ENCODE results near the gene INTS14. TPM values are rescaled to one million over a fixed set of nuclear protein-coding genes. Genes with fewer than 3 reads are reported as not detected.

INTS14 gene
- total RNA-seq, 1 experiment from 2014 or later: 38.2 TPM

DNA sequence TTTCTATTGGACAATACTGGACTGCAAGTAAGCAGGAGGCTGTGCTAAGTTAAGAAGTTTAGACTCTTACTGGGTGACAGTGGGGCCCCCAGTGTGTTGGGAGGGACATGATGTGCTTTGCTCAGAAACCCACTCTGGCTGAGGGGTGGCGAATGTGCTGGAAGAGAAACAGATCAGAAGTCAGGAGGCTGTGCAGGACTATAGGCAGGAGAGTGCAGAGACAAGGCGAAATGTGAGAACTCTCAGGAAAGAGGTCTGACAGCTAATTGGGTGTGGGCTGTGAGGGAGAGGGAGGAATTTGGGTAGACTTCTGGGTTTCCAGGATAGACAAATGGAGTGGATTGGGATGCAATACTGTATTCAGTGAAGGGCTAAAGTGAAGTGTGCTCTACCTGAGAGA is 22.8 kb upstream of the INTS14 start:
- no peaks in the 10 kb centered on the region for H3K4me1 Mint-ChIP-seq (ENCODE audit: low read depth, unreplicated experiment)
- no peaks in the 10 kb centered on the region for H3K9me3 Mint-ChIP-seq (ENCODE audit: unreplicated experiment)
- ChIA-PET POLR2A (no interaction called here), CTCF (no interaction called here)
- no peaks in the 10 kb centered on the region for H3K27me3 Mint-ChIP-seq (ENCODE audit: insufficient read depth, unreplicated experiment)
- H3K4me1 ChIP-seq: 0 out of 2 replicates have a peak, but pooled peaks cover 7% of the 10 kb centered on the region
- intact Hi-C loops (cut with micrococcal nuclease; ENCODE audit: unreplicated experiment): no loop called here
- no peak overlapping the region for H3K27ac Mint-ChIP-seq (ENCODE audit: unreplicated experiment)
- H3K9me3 ChIP-seq: no peaks in the 10 kb centered on the region
- peaks cover 9% of the 10 kb centered on the region for H3K36me3 Mint-ChIP-seq (ENCODE audit: insufficient read depth, unreplicated experiment)
- H3K27me3 ChIP-seq (replicated peaks; ENCODE audit: control insufficient read depth, insufficient read depth, low read length): no peaks in the 10 kb centered on the region
- no peak overlapping the region for H3K4me3 ChIP-seq (ENCODE audit: low read depth, low read length)
- H3K36me3 ChIP-seq (ENCODE audit: control insufficient read depth, insufficient read depth, low read length): no peaks in the 10 kb centered on the region
- H3K4me3 Mint-ChIP-seq (ENCODE audit: unreplicated experiment): no peak overlapping the region
- no TSS peak for BruUV-seq (replicated peaks)
- DNase-seq: no peak
- TF ChIP-seq, protein P1, sequence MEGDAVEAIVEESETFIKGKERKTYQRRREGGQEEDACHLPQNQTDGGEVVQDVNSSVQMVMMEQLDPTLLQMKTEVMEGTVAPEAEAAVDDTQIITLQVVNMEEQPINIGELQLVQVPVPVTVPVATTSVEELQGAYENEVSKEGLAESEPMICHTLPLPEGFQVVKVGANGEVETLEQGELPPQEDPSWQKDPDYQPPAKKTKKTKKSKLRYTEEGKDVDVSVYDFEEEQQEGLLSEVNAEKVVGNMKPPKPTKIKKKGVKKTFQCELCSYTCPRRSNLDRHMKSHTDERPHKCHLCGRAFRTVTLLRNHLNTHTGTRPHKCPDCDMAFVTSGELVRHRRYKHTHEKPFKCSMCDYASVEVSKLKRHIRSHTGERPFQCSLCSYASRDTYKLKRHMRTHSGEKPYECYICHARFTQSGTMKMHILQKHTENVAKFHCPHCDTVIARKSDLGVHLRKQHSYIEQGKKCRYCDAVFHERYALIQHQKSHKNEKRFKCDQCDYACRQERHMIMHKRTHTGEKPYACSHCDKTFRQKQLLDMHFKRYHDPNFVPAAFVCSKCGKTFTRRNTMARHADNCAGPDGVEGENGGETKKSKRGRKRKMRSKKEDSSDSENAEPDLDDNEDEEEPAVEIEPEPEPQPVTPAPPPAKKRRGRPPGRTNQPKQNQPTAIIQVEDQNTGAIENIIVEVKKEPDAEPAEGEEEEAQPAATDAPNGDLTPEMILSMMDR (IDR thresholded peaks at IDR 0.05; ENCODE audit: insufficient read depth in 1 of 2, low read depth in 1 of 2, low read length in 1 of 2, severe bottlenecking in 1 of 2, unreplicated experiment in 1 of 2): no peak

DNA sequence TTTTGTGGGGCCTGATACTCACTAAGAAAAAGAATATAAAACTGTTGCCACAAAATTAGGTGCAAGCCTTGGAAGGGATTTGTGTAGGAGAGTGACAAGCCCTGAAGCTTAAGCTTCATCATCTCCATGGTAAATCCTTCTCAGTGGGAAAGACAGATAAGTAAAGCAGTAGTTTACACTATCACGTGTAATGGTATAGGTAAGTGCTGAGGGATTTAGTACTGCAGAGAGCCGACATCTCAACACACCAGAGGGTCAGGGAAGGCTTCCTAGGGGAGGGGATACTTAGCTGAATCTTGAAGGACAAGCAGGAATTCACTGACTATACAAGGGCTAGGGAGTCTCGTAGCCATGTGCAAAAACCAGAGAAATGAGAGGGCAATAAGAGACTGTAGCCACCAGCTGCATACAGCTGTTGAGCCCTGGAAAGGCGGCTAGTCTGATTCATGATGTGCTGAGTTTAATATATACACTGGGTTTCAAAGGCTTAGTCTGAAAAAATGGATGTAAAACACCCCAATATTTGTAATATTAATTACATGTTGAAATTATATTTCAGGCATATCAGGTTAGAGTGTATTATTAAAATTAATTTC is 21.9 kb upstream of the INTS14 start:
- no TSS peak for BruUV-seq (replicated peaks)
- H3K4me1 ChIP-seq: 0 out of 2 replicates have a peak, but pooled peaks cover 7% of the 10 kb centered on the region
- H3K36me3 Mint-ChIP-seq (ENCODE audit: insufficient read depth, unreplicated experiment): peaks cover 9% of the 10 kb centered on the region
- no peak overlapping the region for H3K27ac Mint-ChIP-seq (ENCODE audit: unreplicated experiment)
- no peaks in the 10 kb centered on the region for H3K9me3 ChIP-seq
- DNase-seq: no peak
- no peaks in the 10 kb centered on the region for H3K27me3 ChIP-seq (replicated peaks; ENCODE audit: control insufficient read depth, insufficient read depth, low read length)
- TF ChIP-seq, protein P1 (IDR thresholded peaks at IDR 0.05; ENCODE audit: insufficient read depth in 1 of 2, low read depth in 1 of 2, low read length in 1 of 2, severe bottlenecking in 1 of 2, unreplicated experiment in 1 of 2): no peak
- no peaks in the 10 kb centered on the region for H3K36me3 ChIP-seq (ENCODE audit: control insufficient read depth, insufficient read depth, low read length)
- intact Hi-C loops (cut with micrococcal nuclease; ENCODE audit: unreplicated experiment): no loop called here
- H3K4me3 ChIP-seq (ENCODE audit: low read depth, low read length): no peak overlapping the region
- no peaks in the 10 kb centered on the region for H3K9me3 Mint-ChIP-seq (ENCODE audit: unreplicated experiment)
- ChIA-PET POLR2A (no interaction called here), CTCF (no interaction called here)
- H3K4me3 Mint-ChIP-seq (ENCODE audit: unreplicated experiment): no peak overlapping the region
- no peaks in the 10 kb centered on the region for H3K4me1 Mint-ChIP-seq (ENCODE audit: low read depth, unreplicated experiment)
- no peaks in the 10 kb centered on the region for H3K27me3 Mint-ChIP-seq (ENCODE audit: insufficient read depth, unreplicated experiment)

DNA sequence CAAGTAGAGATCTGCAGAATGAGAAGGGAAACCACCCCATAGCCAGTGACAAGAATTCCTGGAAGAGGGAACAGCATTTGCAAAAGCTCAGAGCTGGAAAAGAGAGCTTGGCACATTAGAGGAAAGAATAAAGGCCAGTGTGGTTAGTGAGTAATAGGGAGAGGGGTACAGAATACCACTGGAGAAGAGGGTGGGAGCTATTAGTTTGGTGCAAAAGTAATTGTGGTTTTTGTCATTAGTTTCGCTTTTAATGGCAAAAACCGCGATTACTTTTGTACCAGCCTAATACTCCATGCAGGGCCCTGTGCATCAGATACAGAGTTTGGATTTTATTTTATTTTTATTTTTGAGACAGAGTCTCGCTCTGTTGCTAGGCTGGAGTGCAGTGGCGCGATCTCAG is 20.6 kb upstream of the INTS14 start:
- Histone ChIP-seq H3K27me3 (replicated peaks; ENCODE audit: control insufficient read depth, insufficient read depth, low read length) (no peaks in the 10 kb centered on the region), H3K36me3 (ENCODE audit: control insufficient read depth, insufficient read depth, low read length) (no peaks in the 10 kb centered on the region), H3K4me1 (0 out of 2 replicates have a peak, but pooled peaks cover 7% of the 10 kb centered on the region), H3K9me3 (no peaks in the 10 kb centered on the region), H3K4me3 (ENCODE audit: low read depth, low read length) (no peak overlapping the region)
- ChIA-PET POLR2A (no interaction called here), CTCF (no interaction called here)
- BruUV-seq (replicated peaks): no TSS peak
- Mint-ChIP-seq H3K27ac (ENCODE audit: unreplicated experiment) (no peak overlapping the region), H3K27me3 (ENCODE audit: insufficient read depth, unreplicated experiment) (no peaks in the 10 kb centered on the region), H3K9me3 (ENCODE audit: unreplicated experiment) (no peaks in the 10 kb centered on the region), H3K36me3 (ENCODE audit: insufficient read depth, unreplicated experiment) (no peaks in the 10 kb centered on the region), H3K4me1 (ENCODE audit: low read depth, unreplicated experiment) (no peaks in the 10 kb centered on the region), H3K4me3 (ENCODE audit: unreplicated experiment) (no peak overlapping the region)
- DNase-seq: no peak
- intact Hi-C loops (cut with micrococcal nuclease; ENCODE audit: unreplicated experiment): no loop called here
- TF ChIP-seq, protein P1 (IDR thresholded peaks at IDR 0.05; ENCODE audit: insufficient read depth in 1 of 2, low read depth in 1 of 2, low read length in 1 of 2, severe bottlenecking in 1 of 2, unreplicated experiment in 1 of 2): no peak

Data from Caco-2 (cell line).